HEK293 (cell line): ENCODE data around the gene LYPLAL1.

Source experiments
- CTCF ChIA-PET: fragments of 350-600 bp; formaldehyde crosslinking; extraction: SDS; loops from one replicate; lab custom pipeline; 2021; ENCODE audit warnings: antibody characterized with exemption; lab: Yijun Ruan, JAX
- POLR2A ChIA-PET: fragments of 300-600 bp; formaldehyde crosslinking; extraction: SDS; loops from one replicate; lab custom pipeline; 2020; ENCODE audit warnings: antibody characterized with exemption, inconsistent platforms; lab: Yijun Ruan, JAX
- H3K27ac ChIP-seq: fragments of 200-500 bp; sonication (Bioruptor generic); 2 replicates; pipeline ENCODE4 v1.5.1; 2014; ENCODE audit warnings: low read depth, low read length, control low read depth, inconsistent platforms; ENCODE audit errors: extremely low read depth
- H3K36me3 ChIP-seq, 2 experiments: fragments of 200-500 bp in 1 of 2; sonication (Bioruptor generic) in 1 of 2; 1 replicate in 1 of 2; 2 replicates in 1 of 2; pipeline ENCODE4 v1.5.1; 2014 to 2017; ENCODE audit warnings: inconsistent platforms in 2 of 2, low read length in 2 of 2; ENCODE audit not compliant: control insufficient read depth in 2 of 2, insufficient read depth in 1 of 2
- H3K4me1 ChIP-seq: fragments of 200-500 bp; sonication (Bioruptor generic); 2 replicates; pipeline ENCODE4 v1.5.1; 2014; ENCODE audit warnings: mild to moderate bottlenecking, low read length, inconsistent platforms; ENCODE audit not compliant: control insufficient read depth, insufficient read depth
- H3K4me3 ChIP-seq: 2 replicates; pipeline ENCODE4 v1.5.1; 2011; ENCODE audit warnings: low read depth, mild to moderate bottlenecking, control low read depth, low read length, moderate library complexity
- H3K9me3 ChIP-seq: fragments of 200-500 bp; sonication (Bioruptor generic); 2 replicates; pipeline ENCODE4 v1.5.1; 2014; ENCODE audit warnings: low read depth, low read length, inconsistent platforms; ENCODE audit not compliant: control insufficient read depth, insufficient read depth
- AEBP2 ChIP-seq: fragments of 450-650 bp; formaldehyde crosslinking; IDR thresholded peaks from 2 replicates; pipeline ENCODE4 v1.5.1; 2016; ENCODE audit warnings: missing biosample characterization, missing genetic modification characterization, borderline replicate concordance
- HOXD13 ChIP-seq: sonication (generic); formaldehyde crosslinking; IDR thresholded peaks from 2 replicates; pipeline ENCODE4 v1.8.0; 2022; ENCODE audit warnings: missing genetic modification reagents, borderline replicate concordance
- IKZF3 ChIP-seq: fragments of 450-650 bp; IDR thresholded peaks from 2 replicates; pipeline ENCODE4 v1.5.0; 2018; ENCODE audit warnings: missing biosample characterization, mild to moderate bottlenecking, missing genetic modification characterization, moderate library complexity
- MYNN ChIP-seq: fragments of 450-650 bp; formaldehyde crosslinking; IDR thresholded peaks from 2 replicates; pipeline ENCODE4 v1.5.1; 2016; ENCODE audit warnings: missing biosample characterization, missing genetic modification characterization, borderline replicate concordance
- ZNF184 ChIP-seq: fragments of 450-650 bp; IDR thresholded peaks from 2 replicates; pipeline ENCODE4 v1.5.1; 2018; ENCODE audit warnings: missing biosample characterization, mild to moderate bottlenecking, missing genetic modification characterization
- ZNF239 ChIP-seq: fragments of 450-650 bp; formaldehyde crosslinking; IDR thresholded peaks from 2 replicates; pipeline ENCODE4 v1.5.1; 2016; ENCODE audit warnings: missing biosample characterization, missing genetic modification characterization
- ZNF324 ChIP-seq: fragments of 450-650 bp; formaldehyde crosslinking; IDR thresholded peaks from 2 replicates; pipeline ENCODE4 v1.5.1; 2016; ENCODE audit warnings: missing biosample characterization, missing genetic modification characterization
- ZNF366 ChIP-seq: fragments of 450-650 bp; formaldehyde crosslinking; conservative IDR thresholded peaks from 2 replicates; pipeline ENCODE4 v1.5.1; 2016; ENCODE audit warnings: missing biosample characterization, missing genetic modification characterization
- ZNF530 ChIP-seq: fragments of 450-650 bp; formaldehyde crosslinking; IDR thresholded peaks from 2 replicates; pipeline ENCODE4 v1.5.1; 2016; ENCODE audit warnings: low read depth, missing biosample characterization, missing genetic modification characterization
- ZNF555 ChIP-seq: fragments of 450-650 bp; formaldehyde crosslinking; conservative IDR thresholded peaks from 2 replicates; pipeline ENCODE4 v1.5.1; 2017; ENCODE audit warnings: missing biosample characterization, mild to moderate bottlenecking, missing genetic modification characterization, inconsistent platforms
- ZNF561 ChIP-seq: fragments of 450-650 bp; IDR thresholded peaks from 2 replicates; pipeline ENCODE4 v1.5.1; 2018; ENCODE audit warnings: missing biosample characterization, missing genetic modification characterization, borderline replicate concordance
- ZNF639 ChIP-seq: fragments of 450-650 bp; formaldehyde crosslinking; IDR thresholded peaks from 2 replicates; pipeline ENCODE4 v1.5.1; 2016; ENCODE audit warnings: missing biosample characterization, missing genetic modification characterization
- ZNF654 ChIP-seq: fragments of 450-650 bp; formaldehyde crosslinking; IDR thresholded peaks from 2 replicates; pipeline ENCODE4 v1.5.1; 2016; ENCODE audit warnings: low read depth, missing biosample characterization, missing genetic modification characterization
- ZNF76 ChIP-seq: fragments of 450-650 bp; formaldehyde crosslinking; IDR thresholded peaks from 2 replicates; pipeline ENCODE4; 2016; ENCODE audit warnings: low read depth, missing biosample characterization, missing genetic modification characterization, borderline replicate concordance
- TF ChIP-seq, protein P1 (sequence below): fragments of 450-650 bp; formaldehyde crosslinking; conservative IDR thresholded peaks from 2 replicates; pipeline ENCODE4 v1.5.1; 2016; ENCODE audit warnings: low read depth, missing biosample characterization, missing genetic modification characterization

LYPLAL1 gene

GRCh38 chr1:219153723-219154122 is 20.0 kb upstream of the LYPLAL1 start:
- TF ChIP-seq ZNF654, result no peak
- TF ChIP-seq MYNN (tag by site-specific recombination), result no peak
- no peak overlapping the region for H3K27ac ChIP-seq
- H3K4me1 ChIP-seq, result no peaks in the 10 kb centered on the region
- no peaks in the 10 kb centered on the region for H3K36me3 ChIP-seq
- H3K9me3 ChIP-seq, result no peaks in the 10 kb centered on the region
- ChIA-PET POLR2A (no interaction called here), CTCF (no interaction called here)
- no peak overlapping the region for H3K4me3 ChIP-seq

DNA sequence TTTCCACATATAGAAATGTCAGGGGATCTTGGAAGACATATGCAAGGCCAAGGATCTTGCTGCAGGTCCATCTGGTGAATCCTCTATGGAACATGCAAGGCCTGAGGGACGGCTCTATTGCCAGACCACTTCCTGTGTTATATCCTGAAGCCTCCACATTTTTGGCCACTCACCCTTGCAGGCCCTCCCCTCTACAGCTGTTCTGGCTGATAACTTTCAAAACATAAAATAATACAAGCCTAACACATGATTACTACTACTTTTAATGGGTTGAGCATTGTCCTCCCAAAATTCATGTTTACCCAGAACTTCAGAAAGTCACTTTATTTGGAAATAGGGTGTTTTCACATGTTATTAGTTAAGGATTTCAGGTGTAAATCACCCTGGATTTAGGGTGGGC is 18.5 kb upstream of the LYPLAL1 start:
- CTCF ChIA-PET, result no interaction called here
- Histone ChIP-seq H3K27ac (no peak overlapping the region), H3K36me3 (no peaks in the 10 kb centered on the region), H3K9me3 (no peaks in the 10 kb centered on the region), H3K4me3 (no peak overlapping the region), H3K4me1 (no peaks in the 10 kb centered on the region)
- TF ChIP-seq ZNF555 (tag by site-specific recombination) (no peak), ZNF184 (tag by site-specific recombination) (no peak), ZNF530 (tag by site-specific recombination) (no peak), ZNF561 (tag by site-specific recombination) (no peak), ZNF366 (tag by site-specific recombination) (no peak), ZNF324 (tag by site-specific recombination) (no peak), HOXD13 (no peak), ZNF639 (tag by site-specific recombination) (no peak)
- TF ChIP-seq, protein P1, sequence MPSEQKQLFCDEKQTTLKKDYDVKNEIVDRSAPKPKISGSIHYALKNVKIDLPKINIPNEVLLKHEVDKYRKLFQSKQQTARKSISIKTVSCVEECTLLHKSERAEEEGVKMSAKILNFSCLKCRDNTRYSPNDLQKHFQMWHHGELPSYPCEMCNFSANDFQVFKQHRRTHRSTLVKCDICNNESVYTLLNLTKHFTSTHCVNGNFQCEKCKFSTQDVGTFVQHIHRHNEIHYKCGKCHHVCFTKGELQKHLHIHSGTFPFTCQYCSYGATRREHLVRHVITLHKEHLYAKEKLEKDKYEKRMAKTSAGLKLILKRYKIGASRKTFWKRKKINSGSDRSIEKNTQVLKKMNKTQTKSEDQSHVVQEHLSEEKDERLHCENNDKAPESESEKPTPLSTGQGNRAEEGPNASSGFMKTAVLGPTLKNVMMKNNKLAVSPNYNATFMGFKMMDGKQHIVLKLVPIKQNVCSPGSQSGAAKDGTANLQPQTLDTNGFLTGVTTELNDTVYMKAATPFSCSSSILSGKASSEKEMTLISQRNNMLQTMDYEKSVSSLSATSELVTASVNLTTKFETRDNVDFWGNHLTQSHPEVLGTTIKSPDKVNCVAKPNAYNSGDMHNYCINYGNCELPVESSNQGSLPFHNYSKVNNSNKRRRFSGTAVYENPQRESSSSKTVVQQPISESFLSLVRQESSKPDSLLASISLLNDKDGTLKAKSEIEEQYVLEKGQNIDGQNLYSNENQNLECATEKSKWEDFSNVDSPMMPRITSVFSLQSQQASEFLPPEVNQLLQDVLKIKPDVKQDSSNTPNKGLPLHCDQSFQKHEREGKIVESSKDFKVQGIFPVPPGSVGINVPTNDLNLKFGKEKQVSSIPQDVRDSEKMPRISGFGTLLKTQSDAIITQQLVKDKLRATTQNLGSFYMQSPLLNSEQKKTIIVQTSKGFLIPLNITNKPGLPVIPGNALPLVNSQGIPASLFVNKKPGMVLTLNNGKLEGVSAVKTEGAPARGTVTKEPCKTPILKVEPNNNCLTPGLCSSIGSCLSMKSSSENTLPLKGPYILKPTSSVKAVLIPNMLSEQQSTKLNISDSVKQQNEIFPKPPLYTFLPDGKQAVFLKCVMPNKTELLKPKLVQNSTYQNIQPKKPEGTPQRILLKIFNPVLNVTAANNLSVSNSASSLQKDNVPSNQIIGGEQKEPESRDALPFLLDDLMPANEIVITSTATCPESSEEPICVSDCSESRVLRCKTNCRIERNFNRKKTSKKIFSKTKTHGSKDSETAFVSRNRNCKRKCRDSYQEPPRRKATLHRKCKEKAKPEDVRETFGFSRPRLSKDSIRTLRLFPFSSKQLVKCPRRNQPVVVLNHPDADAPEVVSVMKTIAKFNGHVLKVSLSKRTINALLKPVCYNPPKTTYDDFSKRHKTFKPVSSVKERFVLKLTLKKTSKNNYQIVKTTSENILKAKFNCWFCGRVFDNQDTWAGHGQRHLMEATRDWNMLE (tag by site-specific recombination), result no peak
- POLR2A ChIA-PET, result no interaction called here

DNA sequence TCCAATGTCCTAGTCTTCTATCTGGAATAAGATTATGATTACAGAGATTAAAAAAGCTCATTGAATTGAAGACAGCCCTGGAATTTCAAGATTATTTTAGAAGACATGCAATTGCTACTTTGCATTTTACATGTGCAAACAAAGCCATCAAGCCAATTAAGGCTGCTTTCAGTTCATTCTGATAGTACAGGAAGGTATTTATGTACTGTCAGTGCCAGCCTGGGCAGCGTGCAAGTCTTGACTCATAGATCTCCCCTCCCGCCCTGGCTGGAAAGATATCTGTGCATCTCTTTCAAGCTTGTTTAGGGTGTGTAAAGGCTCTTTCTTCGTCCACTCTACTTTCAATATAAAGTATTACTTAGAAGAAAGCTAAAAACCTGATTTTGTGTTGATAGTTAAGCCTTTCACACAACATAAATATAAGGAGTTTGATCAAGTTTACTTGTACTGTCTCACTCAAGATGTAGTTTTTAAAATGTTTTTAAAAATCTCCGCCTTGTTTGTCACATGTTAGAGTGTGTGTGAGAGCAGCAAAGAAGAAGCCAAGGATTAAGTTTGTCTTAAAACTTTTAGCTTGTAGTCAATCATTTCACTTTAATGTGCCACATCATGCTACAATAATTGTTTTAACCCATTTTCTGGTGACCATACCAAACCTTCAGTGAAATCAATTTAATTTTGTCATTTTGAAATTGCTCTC is 13.6 kb upstream of the LYPLAL1 start:
- Histone ChIP-seq H3K27ac (no peak overlapping the region), H3K4me3 (no peak overlapping the region)
- ChIA-PET POLR2A (no interaction called here), CTCF (interaction anchor here (0.6 kb wide), 2 partner anchors 41 to 253 kb away, joined by 3 read pairs; no protein-coding TSS in a partner anchor)
- no peak for TF ChIP-seq IKZF3 (tag by site-specific recombination)
- no peak for TF ChIP-seq ZNF76 (tag by site-specific recombination)
- TF ChIP-seq AEBP2, result no peak
- no peak for TF ChIP-seq ZNF654
- no peak for TF ChIP-seq ZNF239
- TF ChIP-seq, all 188 proteins: peak for 0
- Histone ChIP-seq H3K36me3 (no peaks in the 10 kb centered on the region), H3K4me1 (no peaks in the 10 kb centered on the region), H3K9me3 (no peaks in the 10 kb centered on the region)
